Gastrocnemius medialis (tissue), 4 donors: ENCODE results near the gene PVALB.

Experiments
- CTCF ChIP-seq, 5 experiments: fragments of 450-650 bp in 3 of 5; fragments of 200-600 bp in 2 of 5; sonication (generic) in 2 of 5; IDR thresholded peaks in 4 of 5; conservative IDR thresholded peaks in 1 of 5; 1 replicate in 4 of 5; 2 replicates in 1 of 5; pipeline ENCODE4 v1.5.1; 2016 to 2019; ENCODE audit warnings: antibody characterized with exemption in 5 of 5, mild to moderate bottlenecking in 3 of 5, moderate library complexity in 3 of 5
- POLR2A ChIP-seq, 2 donors: fragments of 450-650 bp; IDR thresholded peaks; one replicate each; pipeline ENCODE4 v1.6.1; 2017; ENCODE audit warnings: antibody characterized with exemption in 2 of 2, mild to moderate bottlenecking in 2 of 2, moderate library complexity in 2 of 2

DNA sequence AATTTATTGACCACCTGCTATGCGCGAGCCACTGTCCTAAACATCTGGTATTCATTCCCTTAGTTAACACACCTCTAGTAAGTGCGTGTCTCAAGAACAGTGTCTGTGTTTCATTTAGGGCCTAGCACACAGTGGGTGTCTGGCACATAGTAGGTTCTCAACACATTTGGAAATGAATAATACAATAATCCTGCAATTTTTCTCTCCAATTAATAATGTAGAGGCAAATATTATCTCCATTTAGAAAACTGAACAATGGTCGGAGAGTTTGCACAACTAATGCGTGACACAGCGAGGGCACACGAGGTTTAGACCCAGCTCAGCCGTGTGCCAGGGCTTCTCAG, 39.9 kb upstream of the PVALB start:
- no peak for TF ChIP-seq CTCF (IDR thresholded peaks at IDR 0.05 in 4 of 5, conservative IDR thresholded peaks at IDR 0.05 in 1 of 5)
- no peak for TF ChIP-seq POLR2A (IDR thresholded peaks at IDR 0.05)
